Testis (tissue), 3 donors: ENCODE measurements around the gene DHRS4L2. TPM values are rescaled to one million over a fixed set of nuclear protein-coding genes. Genes with fewer than 3 reads are reported as not detected.
"Not testable (repeated sequence)": the region's sequence is repeated elsewhere in the genome, so short reads cannot be mapped to it uniquely, and the experiment has no call there.

Experiments
- DNase-seq: peaks from one replicate; pipeline ENCODE4 v3.0.0-alpha.2; 2019
- H3K27ac ChIP-seq, 2 donors: fragments of 200-600 bp; sonication (generic); one replicate each; pipeline ENCODE4 v1.5.1; 2019
- H3K27me3 ChIP-seq: fragments of 200-600 bp; sonication (generic); one replicate; pipeline ENCODE4 v1.5.1; 2019
- H3K36me3 ChIP-seq: fragments of 200-600 bp; sonication (generic); one replicate; pipeline ENCODE4 v1.5.1; 2017; ENCODE audit warnings: low read depth; ENCODE audit errors: missing control alignments
- H3K4me1 ChIP-seq: fragments of 200-600 bp; sonication (generic); one replicate; pipeline ENCODE4 v1.5.1; 2019
- H3K4me3 ChIP-seq, 2 donors: fragments of 200-600 bp; sonication (generic); one replicate each; pipeline ENCODE4 v1.5.1; 2017 to 2019
- H3K9me3 ChIP-seq: fragments of 200-600 bp; sonication (generic); one replicate; pipeline ENCODE4 v1.5.1; 2017
- POLR2A ChIP-seq: fragments of 450-650 bp; IDR thresholded peaks from one replicate; pipeline ENCODE4 v1.6.1; 2017; ENCODE audit warnings: antibody characterized with exemption, mild to moderate bottlenecking, moderate library complexity
- WGBS, 2 donors: methylation state at CpG; one replicate each; pipeline ENCODE4 v1.1.5; 2018; 5-methylcytosine and 5-hydroxymethylcytosine counted together
- intact Hi-C: fragments of 100-400 bp; cut with DNase I; formaldehyde crosslinking; loops from one replicate; pipeline ENCODE4 v1.15.1; 2023; ENCODE audit warnings: low total_unique reads
- polyA plus RNA-seq: library from polyadenylated mRNA; stranded (reverse); fragments of 350-450 nt; fragmentation: Illumina TruSeq; extraction: RNeasy Lipid Tissue Mini Kit (QIAGEN cat#74804); gene quantifications from one replicate; pipeline ENCODE4 v1.2.3, GENCODE V29; 2014; ENCODE audit warnings: low read depth, low replicate concordance; ENCODE audit not compliant: insufficient read depth
- total RNA-seq, 2 donors: library from RNA; depleted of rRNA; stranded (reverse); fragments of >200 nt; gene quantifications; one replicate each; pipeline ENCODE4 v1.2.3, GENCODE V29; 2016
- TF ChIP-seq, protein P1 (sequence below), 3 experiments: fragments of 450-650 bp in 2 of 3; fragments of 200-600 bp in 1 of 3; sonication (generic) in 1 of 3; IDR thresholded peaks; one replicate each; pipeline ENCODE4 v1.5.1; 2016 to 2019; ENCODE audit warnings: antibody characterized with exemption in 3 of 3, mild to moderate bottlenecking in 2 of 3, moderate library complexity in 1 of 3

DHRS4L2 gene
- total and polyA plus RNA-seq, 3 donors from 2014 or later: 15.7 to 23.4 (median 22.4) TPM

DNA sequence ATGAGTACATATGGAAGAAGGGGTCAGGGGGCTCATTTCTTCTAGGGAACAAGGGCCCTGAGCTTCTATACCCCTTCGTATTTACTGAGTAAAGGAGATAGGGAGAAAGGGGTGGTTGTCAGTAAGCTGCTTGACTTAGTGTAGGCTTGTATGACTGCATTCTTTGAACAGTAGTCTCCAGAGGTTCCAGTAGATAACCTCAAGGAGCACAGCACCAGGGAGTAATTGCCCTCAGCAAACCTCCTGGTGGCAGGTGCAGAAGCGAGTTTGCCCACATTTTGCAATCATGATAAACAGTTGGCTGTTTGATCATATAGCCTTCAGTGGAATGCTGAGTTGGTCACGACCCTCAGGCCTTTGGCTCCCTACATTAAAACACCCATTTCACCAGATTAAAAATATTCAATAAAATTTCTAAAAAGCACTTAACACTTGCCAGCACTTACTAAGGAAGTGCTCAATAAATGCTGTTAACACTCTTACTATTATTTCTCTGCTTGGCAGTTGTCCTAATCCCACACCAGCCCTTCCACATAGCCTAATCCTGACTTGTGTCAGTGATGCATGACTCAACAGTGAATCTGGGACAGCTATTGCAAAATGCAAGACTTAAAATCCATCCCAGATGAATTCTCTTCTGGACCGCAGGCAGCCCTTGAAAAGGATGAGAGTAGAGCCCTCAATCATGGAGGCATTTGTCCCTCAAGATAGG is 3.7 kb upstream of the DHRS4L2 start:
- Histone ChIP-seq H3K36me3 (no peaks in the 10 kb centered on the region), H3K4me1 (no peaks in the 10 kb centered on the region), H3K27ac (no peak overlapping the region), H3K4me3 (no peak overlapping the region), H3K27me3 (no peaks in the 10 kb centered on the region), H3K9me3 (no peaks in the 10 kb centered on the region)
- no peak for TF ChIP-seq POLR2A
- TF ChIP-seq, protein P1, sequence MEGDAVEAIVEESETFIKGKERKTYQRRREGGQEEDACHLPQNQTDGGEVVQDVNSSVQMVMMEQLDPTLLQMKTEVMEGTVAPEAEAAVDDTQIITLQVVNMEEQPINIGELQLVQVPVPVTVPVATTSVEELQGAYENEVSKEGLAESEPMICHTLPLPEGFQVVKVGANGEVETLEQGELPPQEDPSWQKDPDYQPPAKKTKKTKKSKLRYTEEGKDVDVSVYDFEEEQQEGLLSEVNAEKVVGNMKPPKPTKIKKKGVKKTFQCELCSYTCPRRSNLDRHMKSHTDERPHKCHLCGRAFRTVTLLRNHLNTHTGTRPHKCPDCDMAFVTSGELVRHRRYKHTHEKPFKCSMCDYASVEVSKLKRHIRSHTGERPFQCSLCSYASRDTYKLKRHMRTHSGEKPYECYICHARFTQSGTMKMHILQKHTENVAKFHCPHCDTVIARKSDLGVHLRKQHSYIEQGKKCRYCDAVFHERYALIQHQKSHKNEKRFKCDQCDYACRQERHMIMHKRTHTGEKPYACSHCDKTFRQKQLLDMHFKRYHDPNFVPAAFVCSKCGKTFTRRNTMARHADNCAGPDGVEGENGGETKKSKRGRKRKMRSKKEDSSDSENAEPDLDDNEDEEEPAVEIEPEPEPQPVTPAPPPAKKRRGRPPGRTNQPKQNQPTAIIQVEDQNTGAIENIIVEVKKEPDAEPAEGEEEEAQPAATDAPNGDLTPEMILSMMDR (IDR thresholded peaks at IDR 0.05): no peak
- 93 to 97% methylated on average over 4 of the region's 4 CpGs for WGBS, 2 donors
- DNase-seq: no peak
- intact Hi-C loops: no loop called here

DNA sequence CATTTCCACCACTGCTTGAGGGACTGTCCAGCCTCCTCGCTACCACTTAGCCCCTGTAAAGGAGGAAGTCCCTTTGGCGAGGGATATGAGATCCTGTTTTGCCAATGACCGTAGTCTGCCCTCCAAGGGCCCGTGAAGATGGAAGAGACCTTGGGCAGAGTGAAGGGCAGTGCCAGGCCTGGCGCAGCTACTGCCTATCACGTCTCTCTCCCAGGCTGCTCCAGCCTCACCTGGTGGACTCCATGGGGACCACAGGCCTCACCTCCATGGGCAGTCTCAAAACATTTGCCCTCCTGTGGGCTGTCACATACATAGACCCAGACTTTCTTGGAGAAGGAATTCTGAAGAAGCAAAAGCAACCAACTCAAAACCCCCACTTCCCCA is 514 bp upstream of the DHRS4L2 start:
- intact Hi-C loops, H3K27me3 ChIP-seq, H3K27ac ChIP-seq, DNase-seq, H3K4me3 ChIP-seq, H3K36me3 ChIP-seq, H3K4me1 ChIP-seq, H3K9me3 ChIP-seq: not testable (repeated sequence)
- no CpG with 5 or more reads among the region's 6 CpGs for WGBS, 2 donors

DNA sequence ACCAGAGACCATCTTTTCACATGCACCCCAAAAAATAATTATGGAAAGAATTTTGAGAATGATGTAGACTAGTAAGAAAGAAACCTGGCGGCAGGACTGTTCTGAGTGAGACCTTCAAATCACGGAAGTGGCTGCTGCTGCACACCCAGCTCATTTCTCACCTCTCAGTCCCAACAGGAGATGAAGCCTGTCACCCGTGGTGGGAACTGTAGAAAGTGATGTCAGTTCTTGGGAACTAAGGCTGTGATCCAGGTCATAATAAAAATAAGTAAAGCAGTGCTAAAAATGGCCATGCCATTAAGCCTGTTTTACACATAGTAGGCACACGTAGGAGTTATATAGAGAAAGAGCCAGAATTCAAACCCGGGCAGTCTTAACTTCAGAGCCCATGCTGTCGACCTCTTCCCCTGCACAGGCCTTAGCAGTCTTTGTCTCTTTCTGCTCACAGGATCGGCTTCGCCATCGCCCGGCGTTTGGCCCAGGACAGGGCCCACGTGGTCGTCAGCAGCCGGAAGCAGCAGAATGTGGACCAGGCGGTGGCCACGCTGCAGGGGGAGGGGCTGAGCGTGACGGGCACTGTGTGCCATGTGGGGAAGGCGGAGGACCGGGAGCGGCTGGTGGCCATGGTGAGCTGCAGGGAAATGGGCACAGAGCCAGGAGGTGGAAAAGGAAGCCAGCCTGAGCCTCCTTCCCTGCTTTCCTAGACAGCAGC is 1.2 kb downstream of the DHRS4L2 start:
- DNase-seq, H3K9me3 ChIP-seq, H3K4me1 ChIP-seq, intact Hi-C loops, H3K27me3 ChIP-seq, H3K27ac ChIP-seq, H3K4me3 ChIP-seq, H3K36me3 ChIP-seq: not testable (repeated sequence)
- WGBS, 2 donors: 68 to 93% methylated on average over 18 to 21 of the region's 21 CpGs

DNA sequence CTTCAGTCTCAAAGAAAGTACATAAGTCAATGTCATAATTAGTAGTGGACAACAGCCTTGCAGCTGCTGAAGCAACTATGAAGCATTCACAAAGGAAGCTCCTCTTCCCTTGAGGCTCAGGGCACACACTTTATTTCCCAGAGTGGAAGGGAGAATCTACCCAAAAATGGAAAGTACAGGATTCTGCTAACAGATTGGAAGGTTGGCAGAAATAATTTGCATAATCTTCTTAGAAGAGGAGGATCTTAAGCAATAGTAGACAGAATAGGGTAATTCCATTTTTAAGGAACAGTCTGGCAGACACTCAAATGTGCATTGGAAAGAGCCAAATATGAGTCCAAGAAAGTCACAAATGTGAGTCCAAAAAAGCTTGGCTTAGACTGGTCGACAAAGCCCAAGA is 2.2 kb downstream of the DHRS4L2 start:
- H3K36me3 ChIP-seq, H3K27ac ChIP-seq, H3K27me3 ChIP-seq, H3K9me3 ChIP-seq, H3K4me3 ChIP-seq, intact Hi-C loops, DNase-seq, H3K4me1 ChIP-seq: not testable (repeated sequence)
- WGBS, 2 donors: 67 to 86% methylated on average over 1 of the region's 1 CpG

DNA sequence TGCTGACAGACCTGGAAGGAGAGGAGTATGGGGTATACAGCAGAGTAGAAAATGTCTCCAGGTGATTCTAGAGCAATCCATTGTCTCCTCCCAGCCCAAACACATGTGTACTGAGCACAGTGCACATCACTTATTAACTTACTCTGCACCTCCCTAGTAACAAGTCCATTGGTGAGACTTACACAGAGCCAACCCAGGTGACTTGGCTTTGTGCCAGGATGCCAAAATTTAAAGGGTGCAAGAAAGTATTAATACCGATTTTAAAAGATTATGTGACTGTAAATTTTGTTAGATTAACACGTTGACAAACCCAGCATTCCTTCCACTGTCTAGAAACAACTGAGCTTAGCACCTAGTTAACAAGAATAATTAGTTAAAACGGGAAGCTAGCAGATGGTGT is 4.3 kb downstream of the DHRS4L2 start:
- H3K36me3 ChIP-seq, H3K27ac ChIP-seq, H3K4me1 ChIP-seq, H3K9me3 ChIP-seq, H3K27me3 ChIP-seq, intact Hi-C loops, H3K4me3 ChIP-seq, DNase-seq: not testable (repeated sequence)
- 77 to 84% methylated on average over 3 of the region's 3 CpGs for WGBS, 2 donors

DNA sequence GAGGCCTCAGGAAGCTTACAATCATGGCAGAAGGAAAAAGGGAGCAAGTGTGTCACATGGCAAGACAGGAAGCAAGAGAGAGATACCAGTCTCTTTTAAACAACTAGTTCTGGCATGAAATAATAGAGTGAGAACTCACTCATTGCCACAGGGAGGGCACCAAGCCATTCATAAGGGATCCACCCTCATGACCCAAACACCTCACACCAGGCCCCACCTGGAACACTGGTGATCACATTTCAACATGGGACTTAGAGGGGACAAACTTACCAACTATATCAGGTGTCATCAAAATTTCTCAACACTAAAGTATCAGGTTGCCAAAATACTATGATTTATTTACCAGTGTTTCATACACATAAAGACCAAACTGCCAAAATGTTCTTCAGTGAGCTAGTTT is 7.3 kb downstream of the DHRS4L2 start:
- intact Hi-C loops: not testable (repeated sequence)

DNA sequence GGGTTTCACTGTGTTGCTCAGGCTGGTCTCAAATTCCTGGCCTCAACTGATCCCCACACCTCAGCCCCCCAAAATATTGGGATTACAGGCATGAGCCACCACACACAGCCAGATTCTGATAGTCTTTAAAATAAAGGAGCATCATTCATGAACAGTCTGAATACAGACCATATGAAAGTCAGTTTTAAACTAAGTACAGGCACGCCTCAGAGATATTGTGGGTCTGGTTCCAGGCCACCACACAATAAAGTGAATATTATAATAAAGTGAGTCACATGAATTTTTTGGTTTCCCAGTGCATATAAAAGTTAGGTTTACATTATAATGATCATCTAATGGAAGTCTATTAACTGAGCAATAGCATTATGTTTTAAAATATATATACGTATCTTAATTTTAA is 8.1 kb downstream of the DHRS4L2 start:
- H3K9me3 ChIP-seq, H3K4me1 ChIP-seq, H3K27me3 ChIP-seq, H3K4me3 ChIP-seq, DNase-seq, H3K36me3 ChIP-seq, intact Hi-C loops, H3K27ac ChIP-seq: not testable (repeated sequence)
- WGBS, 2 donors: 90% methylated on average over 1 of the region's 2 CpGs; no CpG with 5 or more reads in 1 of the 2 donors

More for the DNA sequence above, 7.3 kb downstream of the DHRS4L2 start:
- DNase-seq, H3K4me3 ChIP-seq, H3K4me1 ChIP-seq, H3K9me3 ChIP-seq, H3K27ac ChIP-seq, H3K27me3 ChIP-seq, H3K36me3 ChIP-seq: not testable (repeated sequence)

DNA sequence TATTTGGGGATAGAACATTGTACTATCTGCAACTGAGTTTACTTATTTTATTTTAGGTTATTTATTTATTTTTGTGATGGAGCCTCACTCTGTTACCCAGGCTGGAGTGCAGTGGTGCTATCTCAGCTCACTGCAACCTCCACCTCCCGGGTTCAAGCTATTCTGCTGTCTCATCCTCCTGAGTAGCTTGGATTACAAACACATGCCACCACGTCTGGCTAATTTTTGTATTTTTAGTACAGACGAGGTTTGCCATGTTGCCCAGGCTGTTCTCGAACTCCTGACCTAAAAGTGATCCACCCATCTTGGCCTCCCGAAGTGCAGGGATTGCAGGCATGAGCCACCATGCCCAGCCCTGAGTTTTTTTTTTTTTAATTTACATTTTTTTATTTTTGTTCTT is 10.9 kb downstream of the DHRS4L2 start:
- H3K4me3 ChIP-seq, H3K36me3 ChIP-seq, intact Hi-C loops, H3K4me1 ChIP-seq, H3K27me3 ChIP-seq, H3K27ac ChIP-seq, DNase-seq, H3K9me3 ChIP-seq: not testable (repeated sequence)
- WGBS, 2 donors: 100% methylated on average over 1 of the region's 5 CpGs; no CpG with 5 or more reads in 1 of the 2 donors

DNA sequence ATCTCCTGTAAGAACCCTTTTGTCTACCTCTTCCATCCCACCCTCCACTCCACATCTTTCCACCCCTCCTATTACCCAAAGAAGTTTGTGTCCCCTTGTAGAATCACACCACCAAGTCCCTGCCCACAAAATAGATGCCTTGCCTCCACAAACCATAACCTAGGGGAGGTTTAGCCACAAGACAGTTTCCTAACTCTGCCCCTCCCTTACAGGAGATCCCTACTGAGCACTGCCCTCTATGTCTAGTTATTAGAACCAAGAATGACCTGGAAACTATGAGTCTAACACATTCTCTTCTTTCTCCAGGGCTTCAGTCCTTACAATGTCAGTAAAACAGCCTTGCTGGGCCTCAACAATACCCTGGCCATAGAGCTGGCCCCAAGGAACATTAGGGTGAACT is 12.3 kb downstream of the DHRS4L2 start:
- H3K27ac ChIP-seq, H3K4me3 ChIP-seq, intact Hi-C loops: not testable (repeated sequence)

DNA sequence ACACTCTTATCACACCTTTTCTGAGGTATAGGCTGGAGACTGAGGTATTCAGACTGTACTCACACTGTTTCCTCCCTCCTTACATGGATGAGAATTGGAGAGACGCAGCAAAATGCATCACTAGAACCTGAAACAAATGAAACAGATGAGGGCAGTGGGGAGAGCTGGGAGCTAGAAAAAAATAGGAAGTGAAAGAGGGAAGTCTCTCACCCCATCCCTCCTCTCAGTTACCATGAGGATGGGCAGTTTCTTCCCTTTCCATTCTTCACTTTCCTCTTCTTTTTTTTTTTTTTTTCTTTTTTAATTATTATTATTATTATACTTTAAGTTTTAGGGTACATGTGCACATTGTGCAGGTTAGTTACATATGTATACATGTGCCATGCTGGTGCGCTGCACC is 12.9 kb downstream of the DHRS4L2 start:
- not testable (repeated sequence) for H3K4me1 ChIP-seq

More for the DNA sequence above, 12.3 kb downstream of the DHRS4L2 start:
- not testable (repeated sequence) for H3K36me3 ChIP-seq, H3K27me3 ChIP-seq, DNase-seq, H3K9me3 ChIP-seq, H3K4me1 ChIP-seq

DNA sequence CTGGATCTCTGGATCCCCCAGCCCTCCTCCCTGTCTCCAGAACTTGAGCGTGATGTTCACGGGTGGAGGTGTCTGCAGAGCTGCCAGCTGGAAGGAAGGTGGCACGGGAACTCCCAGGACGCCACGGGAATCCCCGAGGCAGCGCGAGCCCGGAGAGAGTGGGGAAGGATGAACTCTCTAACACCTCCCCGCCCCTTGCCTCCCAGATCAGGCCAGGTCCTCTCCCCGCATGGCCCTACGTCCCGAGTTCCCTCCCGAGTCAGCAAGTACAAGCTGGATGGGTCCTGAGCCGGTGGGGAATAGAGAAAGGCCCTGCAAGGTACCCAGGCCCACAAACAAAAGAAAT is 17.7 kb downstream of the DHRS4L2 start:
- H3K27me3 ChIP-seq, H3K36me3 ChIP-seq, H3K4me1 ChIP-seq, intact Hi-C loops, DNase-seq, H3K9me3 ChIP-seq: not testable (repeated sequence)
- Histone ChIP-seq H3K4me3 (peak overlapping the region; percentile 37 to 49), H3K27ac (peak overlapping the region in 1 of 2 donors; percentile 45)
- WGBS, 2 donors: 26% methylated on average over 5 of the region's 15 CpGs; no CpG with 5 or more reads in 1 of the 2 donors

More for the DNA sequence above, 12.9 kb downstream of the DHRS4L2 start:
- H3K36me3 ChIP-seq, H3K27ac ChIP-seq, DNase-seq, H3K27me3 ChIP-seq, H3K9me3 ChIP-seq, intact Hi-C loops, H3K4me3 ChIP-seq: not testable (repeated sequence)
- WGBS, 2 donors: no CpG with 5 or more reads among the region's 2 CpGs
